Measurements from ENCODE around the gene ZFAND3. TPM values are rescaled to one million over a fixed set of nuclear protein-coding genes. Genes with fewer than 3 reads are reported as not detected.

Gene ZFAND3
- total RNA-seq, 1 experiment from 2014 or later, result 47.2 TPM

GRCh38 chr6:38192011-38192410, 372.5 kb downstream of the ZFAND3 start:
- POLR2A ChIA-PET, result no interaction called here
- Histone ChIP-seq H4K20me1 (ENCODE audit: insufficient read depth) (no peaks in the 10 kb centered on the region), H3K27me3 (ENCODE audit: insufficient read depth, low read length) (no peaks in the 10 kb centered on the region), H3K9me3 (ENCODE audit: control insufficient read depth in 1 of 2, insufficient read depth in 1 of 2, low read depth in 1 of 2, low read length in 2 of 2) (no peaks in the 10 kb centered on the region), H2AFZ (ENCODE audit: low read depth, low read length, poor library complexity, severe bottlenecking) (no peak overlapping the region), H3K4me1 (ENCODE audit: control insufficient read depth in 1 of 2, insufficient read depth in 2 of 2, low read length in 2 of 2) (no peaks in the 10 kb centered on the region), H3K27ac (ENCODE audit: low read depth, low read length) (no peak overlapping the region), H3K9ac (ENCODE audit: low read length) (no peak overlapping the region), H3K4me3 (replicated peaks in 1 of 2; ENCODE audit: low read depth in 1 of 2, low read length in 2 of 2) (no peak overlapping the region), H3K4me2 (ENCODE audit: low read length) (no peak overlapping the region), H3K79me2 (ENCODE audit: insufficient read depth, low read length) (no peaks in the 10 kb centered on the region), H3K9me2 (ENCODE audit: insufficient read depth) (no peaks in the 10 kb centered on the region), H3K36me3 (ENCODE audit: control insufficient read depth in 1 of 2, insufficient read depth in 2 of 2, low read length in 2 of 2) (no peaks in the 10 kb centered on the region)
- RAD21 ChIA-PET (ENCODE audit: low non-redundant PET in 1 of 2, low total read pairs in 2 of 2, uncharacterized antibody in 2 of 2, unreplicated experiment in 2 of 2), result no interaction called here
- ATAC-seq, result no peak
- no peak for DNase-seq (ENCODE audit: low read depth, low spot score)
- no peak for TF ChIP-seq EZH2phosphoT487 (IDR thresholded peaks at IDR 0.05; ENCODE audit: borderline replicate concordance)
- TF ChIP-seq SIN3A (IDR thresholded peaks at IDR 0.05; ENCODE audit: low read depth), result no peak
- TF ChIP-seq SRF (IDR thresholded peaks at IDR 0.05; ENCODE audit: low read depth), result no peak
- no peak for TF ChIP-seq ZNF274 (IDR thresholded peaks at IDR 0.05; ENCODE audit: low read depth, low read length)
- no peak for TF ChIP-seq CEBPB (IDR thresholded peaks at IDR 0.05; ENCODE audit: low read depth)
- TF ChIP-seq RAD21 (IDR thresholded peaks at IDR 0.05; ENCODE audit: low read depth), result no peak
- no peak for TF ChIP-seq EZH2 (IDR thresholded peaks at IDR 0.05)
- no peak for TF ChIP-seq POLR2A (IDR thresholded peaks at IDR 0.05; ENCODE audit: borderline replicate concordance, extremely low read depth, insufficient read depth, insufficient read length)
- TF ChIP-seq ZFX (IDR thresholded peaks at IDR 0.05), result no peak
- no peak for TF ChIP-seq EGR1 (IDR thresholded peaks at IDR 0.05; ENCODE audit: low read depth)
- TF ChIP-seq MAX (IDR thresholded peaks at IDR 0.05), result no peak
- no peak for TF ChIP-seq FOSL1 (IDR thresholded peaks at IDR 0.05; ENCODE audit: low read depth)
- TF ChIP-seq SP1 (IDR thresholded peaks at IDR 0.05; ENCODE audit: low read depth), result no peak
- CTCF ChIA-PET, result no interaction called here
- intact Hi-C loops (cut with micrococcal nuclease), result no loop called here
- BruUV-seq (replicated peaks), result no TSS peak

- no peak for TF ChIP-seq ELF1 (IDR thresholded peaks at IDR 0.05; ENCODE audit: borderline replicate concordance, low read depth)
- TF ChIP-seq EGR1 (IDR thresholded peaks at IDR 0.05; ENCODE audit: low read depth), result no peak
- no peak for TF ChIP-seq YY1 (IDR thresholded peaks at IDR 0.05; ENCODE audit: extremely low read depth, insufficient replicate concordance, low read depth, low read length)
- no peak for TF ChIP-seq JUND (IDR thresholded peaks at IDR 0.05)
- no peak for TF ChIP-seq EZH2phosphoT487 (IDR thresholded peaks at IDR 0.05; ENCODE audit: borderline replicate concordance)
- TF ChIP-seq RAD21 (IDR thresholded peaks at IDR 0.05; ENCODE audit: low read depth), result no peak
- no peak for TF ChIP-seq SP1 (IDR thresholded peaks at IDR 0.05; ENCODE audit: low read depth)
- TF ChIP-seq REST (IDR thresholded peaks at IDR 0.05; ENCODE audit: low read depth), result no peak
- no peak for TF ChIP-seq POLR2AphosphoS5 (IDR thresholded peaks at IDR 0.05; ENCODE audit: low read depth, low read length)
- no peak for TF ChIP-seq ATF3 (IDR thresholded peaks at IDR 0.05)
- no peak for TF ChIP-seq FOSL1 (IDR thresholded peaks at IDR 0.05; ENCODE audit: low read depth)
- TF ChIP-seq ZFX (IDR thresholded peaks at IDR 0.05), result no peak
- ChIA-PET POLR2A (no interaction called here), CTCF (no interaction called here), RAD21 (ENCODE audit: low non-redundant PET in 1 of 2, low total read pairs in 2 of 2, uncharacterized antibody in 2 of 2, unreplicated experiment in 2 of 2) (no interaction called here)
- intact Hi-C loops (cut with micrococcal nuclease), result no loop called here
- ATAC-seq (no peak), DNase-seq (ENCODE audit: low read depth, low spot score) (no peak)
- no peak overlapping the region for H3K4me3 ChIP-seq (replicated peaks in 1 of 2; ENCODE audit: low read depth in 1 of 2, low read length in 2 of 2)
- BruUV-seq (replicated peaks), result no TSS peak
- H3K27ac ChIP-seq (ENCODE audit: low read depth, low read length), result no peak overlapping the region
- H3K4me2 ChIP-seq (ENCODE audit: low read length), result no peak overlapping the region
- no peaks in the 10 kb centered on the region for H3K27me3 ChIP-seq (ENCODE audit: insufficient read depth, low read length)
- H3K4me1 ChIP-seq (ENCODE audit: control insufficient read depth in 1 of 2, insufficient read depth in 2 of 2, low read length in 2 of 2), result no peaks in the 10 kb centered on the region
- no peaks in the 10 kb centered on the region for H3K79me2 ChIP-seq (ENCODE audit: insufficient read depth, low read length)
- H3K9me3 ChIP-seq (ENCODE audit: control insufficient read depth in 1 of 2, insufficient read depth in 1 of 2, low read depth in 1 of 2, low read length in 2 of 2), result no peaks in the 10 kb centered on the region
- H3K9me2 ChIP-seq (ENCODE audit: insufficient read depth), result no peaks in the 10 kb centered on the region
- H3K36me3 ChIP-seq (ENCODE audit: control insufficient read depth in 1 of 2, insufficient read depth in 2 of 2, low read length in 2 of 2), result no peaks in the 10 kb centered on the region
- H3K9ac ChIP-seq (ENCODE audit: low read length), result no peak overlapping the region
- no peak overlapping the region for H2AFZ ChIP-seq (ENCODE audit: low read depth, low read length, poor library complexity, severe bottlenecking)
- no peaks in the 10 kb centered on the region for H4K20me1 ChIP-seq (ENCODE audit: insufficient read depth)
Measured at GRCh38 chr6:38192487-38192886, 373.0 kb downstream of the ZFAND3 start.
